ENCODE data around the gene LRTM2.

Gene LRTM2

GRCh38 chr12:1820191-1820895 lies at the start of gene LRTM2:
TSS of gene LRTM2 (plus strand) at chr12:1820565. CDS start at chr12:1828149, 7,584 bp downstream.
- Histone ChIP-seq H3K4me3 (IDR thresholded peaks at IDR 0.05; ENCODE audit: insufficient read depth, low read depth, low read length) (no peak within 1 kb of the TSS), H4K20me1 (ENCODE audit: insufficient read depth) (no peaks in the 10 kb centered on the region), H3K27ac (no peak within 1 kb of the TSS), H3K27me3 (ENCODE audit: insufficient read depth, low read depth) (peaks cover 72% of the 10 kb centered on the region), H3K4me2 (no peak within 1 kb of the TSS), H3K9ac (no peak within 1 kb of the TSS), H2AFZ (ENCODE audit: low read depth) (no peak within 1 kb of the TSS), H3K36me3 (ENCODE audit: insufficient read depth) (no peaks in the 10 kb centered on the region), H3K79me2 (ENCODE audit: insufficient read depth, low read depth) (no peaks in the 10 kb centered on the region), H3K4me1 (ENCODE audit: low read depth, poor library complexity, severe bottlenecking) (no peaks in the 10 kb centered on the region)
- TF ChIP-seq, protein P1, sequence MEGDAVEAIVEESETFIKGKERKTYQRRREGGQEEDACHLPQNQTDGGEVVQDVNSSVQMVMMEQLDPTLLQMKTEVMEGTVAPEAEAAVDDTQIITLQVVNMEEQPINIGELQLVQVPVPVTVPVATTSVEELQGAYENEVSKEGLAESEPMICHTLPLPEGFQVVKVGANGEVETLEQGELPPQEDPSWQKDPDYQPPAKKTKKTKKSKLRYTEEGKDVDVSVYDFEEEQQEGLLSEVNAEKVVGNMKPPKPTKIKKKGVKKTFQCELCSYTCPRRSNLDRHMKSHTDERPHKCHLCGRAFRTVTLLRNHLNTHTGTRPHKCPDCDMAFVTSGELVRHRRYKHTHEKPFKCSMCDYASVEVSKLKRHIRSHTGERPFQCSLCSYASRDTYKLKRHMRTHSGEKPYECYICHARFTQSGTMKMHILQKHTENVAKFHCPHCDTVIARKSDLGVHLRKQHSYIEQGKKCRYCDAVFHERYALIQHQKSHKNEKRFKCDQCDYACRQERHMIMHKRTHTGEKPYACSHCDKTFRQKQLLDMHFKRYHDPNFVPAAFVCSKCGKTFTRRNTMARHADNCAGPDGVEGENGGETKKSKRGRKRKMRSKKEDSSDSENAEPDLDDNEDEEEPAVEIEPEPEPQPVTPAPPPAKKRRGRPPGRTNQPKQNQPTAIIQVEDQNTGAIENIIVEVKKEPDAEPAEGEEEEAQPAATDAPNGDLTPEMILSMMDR (conservative IDR thresholded peaks at IDR 0.05; ENCODE audit: low read depth, low read length) = no peak

- H3K4me3 ChIP-seq (IDR thresholded peaks at IDR 0.05; ENCODE audit: insufficient read depth, low read depth, low read length) = no peak overlapping the region
- H3K27ac ChIP-seq = no peak overlapping the region
- 0 out of 2 replicates have a peak, but pooled peaks cover under 1% of the 10 kb centered on the region for H3K79me2 ChIP-seq (ENCODE audit: insufficient read depth, low read depth)
- TF ChIP-seq, protein P1 (conservative IDR thresholded peaks at IDR 0.05; ENCODE audit: low read depth, low read length) = no peak
- no peaks in the 10 kb centered on the region for H3K36me3 ChIP-seq (ENCODE audit: insufficient read depth)
- no peak overlapping the region for H3K4me2 ChIP-seq
- H3K27me3 ChIP-seq (ENCODE audit: insufficient read depth, low read depth) = no peaks in the 10 kb centered on the region
- H4K20me1 ChIP-seq (ENCODE audit: insufficient read depth) = no peaks in the 10 kb centered on the region
- no peaks in the 10 kb centered on the region for H3K4me1 ChIP-seq (ENCODE audit: low read depth, poor library complexity, severe bottlenecking)
- H2AFZ ChIP-seq (ENCODE audit: low read depth) = no peak overlapping the region
- no peak overlapping the region for H3K9ac ChIP-seq
Measured at GRCh38 chr12:1773937-1774655, 46.3 kb upstream of the LRTM2 start.

- H3K4me3 ChIP-seq (IDR thresholded peaks at IDR 0.05; ENCODE audit: insufficient read depth, low read depth, low read length) = no peak overlapping the region
- H4K20me1 ChIP-seq (ENCODE audit: insufficient read depth) = no peaks in the 10 kb centered on the region
- H3K4me2 ChIP-seq = no peak overlapping the region
- H3K9ac ChIP-seq = no peak overlapping the region
- H3K27ac ChIP-seq = no peak overlapping the region
- H3K36me3 ChIP-seq (ENCODE audit: insufficient read depth) = no peaks in the 10 kb centered on the region
- H3K79me2 ChIP-seq (ENCODE audit: insufficient read depth, low read depth) = no peaks in the 10 kb centered on the region
- no peak overlapping the region for H2AFZ ChIP-seq (ENCODE audit: low read depth)
- H3K27me3 ChIP-seq (ENCODE audit: insufficient read depth, low read depth) = no peaks in the 10 kb centered on the region
- TF ChIP-seq, protein P1 (conservative IDR thresholded peaks at IDR 0.05; ENCODE audit: low read depth, low read length) = no peak
- no peaks in the 10 kb centered on the region for H3K4me1 ChIP-seq (ENCODE audit: low read depth, poor library complexity, severe bottlenecking)
Measured at GRCh38 chr12:1776170-1776921, 44.0 kb upstream of the LRTM2 start.

- Histone ChIP-seq H4K20me1 (ENCODE audit: insufficient read depth) (no peaks in the 10 kb centered on the region), H3K4me1 (ENCODE audit: low read depth, poor library complexity, severe bottlenecking) (no peaks in the 10 kb centered on the region), H3K9ac (no peak overlapping the region), H3K36me3 (ENCODE audit: insufficient read depth) (no peaks in the 10 kb centered on the region), H3K4me3 (IDR thresholded peaks at IDR 0.05; ENCODE audit: insufficient read depth, low read depth, low read length) (no peak overlapping the region), H3K27ac (no peak overlapping the region), H3K4me2 (no peak overlapping the region), H2AFZ (ENCODE audit: low read depth) (no peak overlapping the region), H3K79me2 (ENCODE audit: insufficient read depth, low read depth) (no peaks in the 10 kb centered on the region), H3K27me3 (ENCODE audit: insufficient read depth, low read depth) (no peaks in the 10 kb centered on the region)
- TF ChIP-seq, protein P1 (conservative IDR thresholded peaks at IDR 0.05; ENCODE audit: low read depth, low read length) = no peak
Measured at GRCh38 chr12:1777798-1778197, 42.6 kb upstream of the LRTM2 start.
